Measurements from ENCODE around the gene PCBP4.

- TF ChIP-seq CTCF (IDR thresholded peaks at IDR 0.05), result no peak
- TF ChIP-seq EZH2phosphoT487 (IDR thresholded peaks at IDR 0.05), result no peak
These were observed 8.4 kb downstream of the PCBP4 start for GRCh38 chr3:51958603-51959521.

Measured in neural progenitor cell (in vitro differentiated cells).